Measurements from ENCODE around the gene SLC35B1.

The SLC35B1 gene

DNA sequence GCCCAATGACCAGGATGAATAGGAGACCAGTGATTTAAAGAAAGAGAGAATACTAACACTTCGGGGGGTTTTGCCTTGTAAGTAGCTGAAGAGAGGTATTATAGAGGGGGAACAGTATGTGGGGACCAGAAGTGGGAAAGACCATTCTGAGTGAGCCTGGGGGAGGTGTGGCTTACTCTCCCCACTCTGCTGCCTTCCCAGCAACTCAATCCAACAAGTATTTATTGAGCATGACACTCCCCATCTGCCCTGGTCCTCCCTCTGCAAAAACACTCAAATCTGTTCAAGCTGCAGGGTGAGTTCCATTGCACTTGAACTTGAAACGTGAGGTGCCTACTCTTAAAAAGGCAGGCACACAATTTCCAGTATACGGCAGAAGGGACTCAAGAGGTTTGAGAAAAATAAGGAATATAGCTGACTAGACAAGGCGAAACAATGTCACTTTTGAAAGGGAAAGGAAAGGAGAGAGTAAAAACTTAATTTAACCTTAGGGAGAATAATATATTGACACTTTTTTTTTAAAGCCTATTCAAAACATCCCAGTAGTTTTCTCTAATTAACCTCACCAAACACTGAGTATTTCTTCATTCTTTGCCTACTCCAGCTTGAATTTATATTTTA is 48.0 kb upstream of the SLC35B1 start:
- Histone ChIP-seq H3K4me1 (ENCODE audit: insufficient read depth, low read length, severe bottlenecking) (peaks cover 80% of the 10 kb centered on the region), H3K4me2 (ENCODE audit: low read length) (peak overlapping the region; percentile 9; the same call in 1 of the 2 replicates), H3K4me3 (ENCODE audit: low read depth, low read length, poor library complexity, severe bottlenecking) (no peak overlapping the region), H3K79me2 (ENCODE audit: insufficient read depth, low read length) (peaks cover 80% of the 10 kb centered on the region), H3K36me3 (ENCODE audit: insufficient read depth, low read length) (peaks cover 15% of the 10 kb centered on the region; the same call in 1 of the 2 replicates), H3K9ac (ENCODE audit: low read length) (no peak overlapping the region; the same call in 1 of the 2 replicates), H4K20me1 (ENCODE audit: insufficient read depth, low read length) (no peaks in the 10 kb centered on the region), H3K9me3 (ENCODE audit: low read length) (no peaks in the 10 kb centered on the region), H3K27me3 (ENCODE audit: insufficient read depth, low read length) (no peaks in the 10 kb centered on the region), H2AFZ (ENCODE audit: low read length) (no peak overlapping the region), H3K9me2 (ENCODE audit: low read depth, low read length) (no peaks in the 10 kb centered on the region), H3F3A (ENCODE audit: insufficient read depth, low read length) (no peaks in the 10 kb centered on the region), H3K27ac (ENCODE audit: low read depth, low read length, poor library complexity, severe bottlenecking) (peak overlapping the region; percentile 65)
- TF ChIP-seq EZH2 (IDR thresholded peaks at IDR 0.05; ENCODE audit: borderline replicate concordance, low read length): no peak
- TF ChIP-seq, protein P1, sequence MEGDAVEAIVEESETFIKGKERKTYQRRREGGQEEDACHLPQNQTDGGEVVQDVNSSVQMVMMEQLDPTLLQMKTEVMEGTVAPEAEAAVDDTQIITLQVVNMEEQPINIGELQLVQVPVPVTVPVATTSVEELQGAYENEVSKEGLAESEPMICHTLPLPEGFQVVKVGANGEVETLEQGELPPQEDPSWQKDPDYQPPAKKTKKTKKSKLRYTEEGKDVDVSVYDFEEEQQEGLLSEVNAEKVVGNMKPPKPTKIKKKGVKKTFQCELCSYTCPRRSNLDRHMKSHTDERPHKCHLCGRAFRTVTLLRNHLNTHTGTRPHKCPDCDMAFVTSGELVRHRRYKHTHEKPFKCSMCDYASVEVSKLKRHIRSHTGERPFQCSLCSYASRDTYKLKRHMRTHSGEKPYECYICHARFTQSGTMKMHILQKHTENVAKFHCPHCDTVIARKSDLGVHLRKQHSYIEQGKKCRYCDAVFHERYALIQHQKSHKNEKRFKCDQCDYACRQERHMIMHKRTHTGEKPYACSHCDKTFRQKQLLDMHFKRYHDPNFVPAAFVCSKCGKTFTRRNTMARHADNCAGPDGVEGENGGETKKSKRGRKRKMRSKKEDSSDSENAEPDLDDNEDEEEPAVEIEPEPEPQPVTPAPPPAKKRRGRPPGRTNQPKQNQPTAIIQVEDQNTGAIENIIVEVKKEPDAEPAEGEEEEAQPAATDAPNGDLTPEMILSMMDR (IDR thresholded peaks at IDR 0.05; ENCODE audit: low read length): no peak

DNA sequence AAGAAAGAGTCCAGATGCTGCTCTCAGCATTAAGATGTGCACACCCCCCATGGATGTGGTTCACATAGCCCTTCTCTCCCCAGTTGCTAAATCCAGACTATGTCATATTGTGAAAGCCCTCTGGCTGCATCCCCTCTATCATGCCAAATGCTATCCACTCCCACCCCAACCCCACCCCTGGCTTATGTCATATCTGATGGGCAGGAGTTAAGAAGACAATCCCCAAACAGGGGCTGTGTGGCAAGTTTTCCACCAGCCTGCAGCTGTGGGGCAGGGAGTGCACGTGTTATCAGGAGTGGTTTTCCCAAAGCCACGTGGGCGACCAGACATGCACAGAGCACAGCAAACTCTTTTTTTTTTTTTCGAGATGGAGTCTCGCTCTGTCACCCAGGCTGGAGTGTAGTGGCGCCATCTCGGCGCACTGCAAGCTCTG is 46.2 kb upstream of the SLC35B1 start:
- H3K4me2 ChIP-seq (ENCODE audit: low read length): no peak overlapping the region; the same call in 1 of the 2 replicates
- peaks cover 80% of the 10 kb centered on the region for H3K4me1 ChIP-seq (ENCODE audit: insufficient read depth, low read length, severe bottlenecking)
- H4K20me1 ChIP-seq (ENCODE audit: insufficient read depth, low read length): no peaks in the 10 kb centered on the region
- peak overlapping the region; percentile 65 for H3K27ac ChIP-seq (ENCODE audit: low read depth, low read length, poor library complexity, severe bottlenecking)
- H3F3A ChIP-seq (ENCODE audit: insufficient read depth, low read length): peaks cover 4% of the 10 kb centered on the region; the same call in 1 of the 2 replicates
- no peak overlapping the region for H2AFZ ChIP-seq (ENCODE audit: low read length)
- H3K79me2 ChIP-seq (ENCODE audit: insufficient read depth, low read length): peaks cover 62% of the 10 kb centered on the region
- H3K9me3 ChIP-seq (ENCODE audit: low read length): no peaks in the 10 kb centered on the region
- TF ChIP-seq, protein P1 (IDR thresholded peaks at IDR 0.05; ENCODE audit: low read length): no peak
- TF ChIP-seq EZH2 (IDR thresholded peaks at IDR 0.05; ENCODE audit: borderline replicate concordance, low read length): no peak
- no peak overlapping the region for H3K4me3 ChIP-seq (ENCODE audit: low read depth, low read length, poor library complexity, severe bottlenecking)
- H3K9me2 ChIP-seq (ENCODE audit: low read depth, low read length): no peaks in the 10 kb centered on the region
- H3K27me3 ChIP-seq (ENCODE audit: insufficient read depth, low read length): no peaks in the 10 kb centered on the region
- peaks cover 17% of the 10 kb centered on the region; the same call in 1 of the 2 replicates for H3K36me3 ChIP-seq (ENCODE audit: insufficient read depth, low read length)
- H3K9ac ChIP-seq (ENCODE audit: low read length): no peak overlapping the region

DNA sequence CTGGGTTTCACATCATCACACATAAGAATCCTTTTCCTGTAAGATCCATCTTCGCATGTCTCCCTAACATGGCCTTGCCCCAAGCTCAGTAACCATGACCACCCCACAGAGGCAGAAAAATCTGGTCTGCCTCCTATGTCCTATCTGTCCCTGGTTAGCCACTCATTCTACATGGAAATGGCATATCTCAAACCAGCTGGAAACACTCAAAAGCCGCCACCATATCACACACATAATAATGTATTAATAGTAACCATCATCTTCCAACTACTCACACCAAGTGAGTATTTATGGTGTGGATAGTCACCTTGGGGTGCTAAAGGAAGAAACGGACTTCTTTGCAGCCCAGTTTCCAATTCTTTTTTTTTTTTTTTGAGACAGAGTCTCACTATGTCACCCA is 44.7 kb upstream of the SLC35B1 start:
- peaks cover 10% of the 10 kb centered on the region for H3F3A ChIP-seq (ENCODE audit: insufficient read depth, low read length)
- peaks cover 87% of the 10 kb centered on the region for H3K4me1 ChIP-seq (ENCODE audit: insufficient read depth, low read length, severe bottlenecking)
- H3K79me2 ChIP-seq (ENCODE audit: insufficient read depth, low read length): peaks cover 61% of the 10 kb centered on the region
- no peak overlapping the region for H3K9ac ChIP-seq (ENCODE audit: low read length)
- no peak overlapping the region for H3K4me3 ChIP-seq (ENCODE audit: low read depth, low read length, poor library complexity, severe bottlenecking)
- H3K9me3 ChIP-seq (ENCODE audit: low read length): no peaks in the 10 kb centered on the region
- no peaks in the 10 kb centered on the region for H3K27me3 ChIP-seq (ENCODE audit: insufficient read depth, low read length)
- H3K9me2 ChIP-seq (ENCODE audit: low read depth, low read length): no peaks in the 10 kb centered on the region
- peaks cover 20% of the 10 kb centered on the region; the same call in 1 of the 2 replicates for H3K36me3 ChIP-seq (ENCODE audit: insufficient read depth, low read length)
- H2AFZ ChIP-seq (ENCODE audit: low read length): no peak overlapping the region
- H3K4me2 ChIP-seq (ENCODE audit: low read length): no peak overlapping the region
- no peaks in the 10 kb centered on the region for H4K20me1 ChIP-seq (ENCODE audit: insufficient read depth, low read length)
- TF ChIP-seq, protein P1 (IDR thresholded peaks at IDR 0.05; ENCODE audit: low read length): no peak
- TF ChIP-seq EZH2 (IDR thresholded peaks at IDR 0.05; ENCODE audit: borderline replicate concordance, low read length): no peak
- H3K27ac ChIP-seq (ENCODE audit: low read depth, low read length, poor library complexity, severe bottlenecking): peak overlapping the region; percentile 65
